SK-N-SH treated with all-trans-retinoic acid at 6 μM for 48 hours (cell line): Measurements from ENCODE around the gene MYT1.
"Not testable (repeated sequence)": the region's sequence is repeated elsewhere in the genome, so short reads cannot be mapped to it uniquely, and the experiment has no call there.

Source experiments
- ATAC-seq: fragments of 200-7000 bp; cut with Tn5 transposase; 3 replicates; pipeline ENCODE4 v1.9.1; 2020; ENCODE audit warnings: mild to moderate bottlenecking, moderate library complexity
- ARNTL ChIP-seq: fragments of 450-650 bp; formaldehyde crosslinking; IDR thresholded peaks from 2 replicates; pipeline ENCODE4 v1.5.0; 2020; ENCODE audit warnings: low read depth, mild to moderate bottlenecking, moderate library complexity, borderline replicate concordance
- BACH2 ChIP-seq: fragments of 250-450 bp; sonication (Bioruptor Pico); IDR thresholded peaks from 2 replicates; pipeline ENCODE4 v1.9.0; 2021; ENCODE audit warnings: mild to moderate bottlenecking, borderline replicate concordance
- CREB5 ChIP-seq: fragments of 250-450 bp; sonication (Bioruptor Pico); IDR thresholded peaks from 2 replicates; pipeline ENCODE4 v1.5.1; 2020; ENCODE audit warnings: low read depth, mild to moderate bottlenecking, moderate library complexity
- CSDC2 ChIP-seq: fragments of 250-450 bp; sonication (Bioruptor Pico); IDR thresholded peaks from 2 replicates; pipeline ENCODE4 v1.5.0; 2020; ENCODE audit warnings: mild to moderate bottlenecking, moderate library complexity
- ESRRG ChIP-seq: fragments of 250-450 bp; sonication (Bioruptor Pico); IDR thresholded peaks from 2 replicates; pipeline ENCODE4 v1.6.1; 2021; ENCODE audit warnings: mild to moderate bottlenecking
- GLIS3 ChIP-seq: fragments of 250-450 bp; sonication (Bioruptor Pico); IDR thresholded peaks from 2 replicates; pipeline ENCODE4 v1.5.0; 2020; ENCODE audit warnings: mild to moderate bottlenecking, moderate library complexity
- ISL1 ChIP-seq: fragments of 250-450 bp; sonication (Bioruptor Pico); IDR thresholded peaks from 2 replicates; pipeline ENCODE4 v2.1.2; 2022; ENCODE audit warnings: mild to moderate bottlenecking, moderate library complexity
- OSR1 ChIP-seq: fragments of 250-450 bp; sonication (Bioruptor Pico); IDR thresholded peaks from 2 replicates; pipeline ENCODE4 v1.8.0; 2022; ENCODE audit warnings: moderate library complexity, mild to moderate bottlenecking, inconsistent platforms
- PATZ1 ChIP-seq: fragments of 250-450 bp; sonication (Bioruptor Pico); IDR thresholded peaks from 2 replicates; pipeline ENCODE4 v1.8.0; 2020; ENCODE audit warnings: mild to moderate bottlenecking, moderate library complexity, borderline replicate concordance
- POU6F1 ChIP-seq: fragments of 250-450 bp; sonication (Bioruptor Pico); IDR thresholded peaks from 2 replicates; pipeline ENCODE4 v1.8.0; 2021; ENCODE audit warnings: low read depth, mild to moderate bottlenecking, moderate library complexity, borderline replicate concordance
- PPARA ChIP-seq: fragments of 250-450 bp; sonication (Bioruptor Pico); IDR thresholded peaks from 2 replicates; pipeline ENCODE4 v1.5.0; 2020; ENCODE audit warnings: mild to moderate bottlenecking, borderline replicate concordance
- RARB ChIP-seq: fragments of 250-450 bp; sonication (Bioruptor Pico); IDR thresholded peaks from 2 replicates; pipeline ENCODE4 v1.8.0; 2021; ENCODE audit warnings: mild to moderate bottlenecking, moderate library complexity
- SNAI2 ChIP-seq: fragments of 250-450 bp; sonication (Bioruptor Pico); IDR thresholded peaks from 2 replicates; pipeline ENCODE4 v1.5.0; 2020; ENCODE audit warnings: mild to moderate bottlenecking, moderate library complexity
- TCF4 ChIP-seq: fragments of 250-450 bp; sonication (Bioruptor Pico); IDR thresholded peaks from 2 replicates; pipeline ENCODE4 v1.8.0; 2021; ENCODE audit warnings: mild to moderate bottlenecking, moderate library complexity, borderline replicate concordance
- TOX ChIP-seq: fragments of 250-450 bp; sonication (Bioruptor Pico); IDR thresholded peaks from 2 replicates; pipeline ENCODE4 v1.8.0; 2021; ENCODE audit warnings: mild to moderate bottlenecking, moderate library complexity, borderline replicate concordance
- ZC3H10 ChIP-seq: fragments of 250-450 bp; sonication (Bioruptor Pico); IDR thresholded peaks from 2 replicates; pipeline ENCODE4 v1.5.1; 2021; ENCODE audit warnings: mild to moderate bottlenecking, moderate library complexity
- ZFP3 ChIP-seq: fragments of 250-450 bp; sonication (Bioruptor Pico); IDR thresholded peaks from 2 replicates; pipeline ENCODE4 v1.5.0; 2020; ENCODE audit warnings: mild to moderate bottlenecking, moderate library complexity
- ZFP30 ChIP-seq: fragments of 450-650 bp; formaldehyde crosslinking; IDR thresholded peaks from 2 replicates; pipeline ENCODE4 v1.5.0; 2022; ENCODE audit warnings: mild to moderate bottlenecking, moderate library complexity
- ZNF565 ChIP-seq: fragments of 450-650 bp; formaldehyde crosslinking; conservative IDR thresholded peaks from 2 replicates; pipeline ENCODE4 v1.5.0; 2020; ENCODE audit warnings: low read depth, mild to moderate bottlenecking, moderate library complexity
- ZNF8 ChIP-seq: fragments of 450-650 bp; formaldehyde crosslinking; IDR thresholded peaks from 2 replicates; pipeline ENCODE4 v1.5.0; 2020; ENCODE audit warnings: mild to moderate bottlenecking, moderate library complexity
- TF ChIP-seq, protein P1 (sequence below): fragments of 250-450 bp; sonication (Bioruptor Pico); IDR thresholded peaks from 2 replicates; pipeline ENCODE4 v1.5.1; 2021; ENCODE audit warnings: mild to moderate bottlenecking, moderate library complexity
- TF ChIP-seq, protein P2 (sequence below): fragments of 250-450 bp; sonication (Bioruptor Pico); IDR thresholded peaks from 2 replicates; pipeline ENCODE4 v1.5.0; 2020; ENCODE audit warnings: mild to moderate bottlenecking, moderate library complexity

Gene MYT1

DNA sequence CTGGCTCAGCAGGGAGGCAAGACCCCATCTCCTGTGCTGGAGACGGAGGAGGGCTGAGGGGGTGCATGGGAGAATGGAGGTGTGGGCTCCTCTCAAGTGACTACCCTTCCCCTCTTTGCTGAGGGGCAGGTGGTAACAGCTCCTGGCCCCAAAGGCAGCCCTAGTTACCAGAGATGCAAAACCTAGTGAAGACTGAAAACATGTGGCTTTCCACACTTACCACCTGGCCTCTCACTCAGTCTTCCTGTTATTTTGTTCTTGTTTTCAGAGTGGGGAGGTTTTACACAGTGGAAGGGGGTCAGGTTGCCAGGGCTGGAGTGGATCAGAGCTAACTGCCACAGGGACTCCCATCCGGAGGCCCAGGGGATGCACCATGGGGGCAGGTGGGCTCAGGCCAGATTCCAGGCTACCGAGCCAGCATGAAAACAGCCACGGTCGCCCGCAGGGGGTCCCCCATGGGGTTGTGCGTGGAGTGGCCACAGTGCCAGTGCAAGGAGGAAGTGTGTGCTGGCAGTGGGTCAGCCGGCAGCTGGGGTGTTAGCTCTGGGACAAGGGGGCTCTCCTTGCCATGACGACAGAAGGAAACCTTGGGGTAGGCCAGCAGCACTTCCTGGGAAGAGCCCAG lies 21.1 kb downstream of the MYT1 start:
- no peak for ATAC-seq
- no peak for TF ChIP-seq ZNF565 (CRISPR knock-in tag)
- TF ChIP-seq GLIS3 (CRISPR knock-in tag), result no peak
- no peak for TF ChIP-seq CSDC2 (CRISPR knock-in tag)
- TF ChIP-seq PATZ1, result no peak
- TF ChIP-seq, protein P1, sequence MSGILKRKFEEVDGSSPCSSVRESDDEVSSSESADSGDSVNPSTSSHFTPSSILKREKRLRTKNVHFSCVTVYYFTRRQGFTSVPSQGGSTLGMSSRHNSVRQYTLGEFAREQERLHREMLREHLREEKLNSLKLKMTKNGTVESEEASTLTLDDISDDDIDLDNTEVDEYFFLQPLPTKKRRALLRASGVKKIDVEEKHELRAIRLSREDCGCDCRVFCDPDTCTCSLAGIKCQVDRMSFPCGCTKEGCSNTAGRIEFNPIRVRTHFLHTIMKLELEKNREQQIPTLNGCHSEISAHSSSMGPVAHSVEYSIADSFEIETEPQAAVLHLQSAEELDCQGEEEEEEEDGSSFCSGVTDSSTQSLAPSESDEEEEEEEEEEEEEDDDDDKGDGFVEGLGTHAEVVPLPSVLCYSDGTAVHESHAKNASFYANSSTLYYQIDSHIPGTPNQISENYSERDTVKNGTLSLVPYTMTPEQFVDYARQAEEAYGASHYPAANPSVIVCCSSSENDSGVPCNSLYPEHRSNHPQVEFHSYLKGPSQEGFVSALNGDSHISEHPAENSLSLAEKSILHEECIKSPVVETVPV (CRISPR knock-in tag), result no peak
- TF ChIP-seq POU6F1 (CRISPR knock-in tag), result no peak
- TF ChIP-seq PPARA (CRISPR knock-in tag), result no peak
- no peak for TF ChIP-seq ZFP30 (CRISPR knock-in tag)
- TF ChIP-seq SNAI2 (CRISPR knock-in tag), result no peak
- TF ChIP-seq ZFP3, result no peak
- no peak for TF ChIP-seq ZC3H10 (CRISPR knock-in tag)
- no peak for TF ChIP-seq RARB
- TF ChIP-seq, protein P2, sequence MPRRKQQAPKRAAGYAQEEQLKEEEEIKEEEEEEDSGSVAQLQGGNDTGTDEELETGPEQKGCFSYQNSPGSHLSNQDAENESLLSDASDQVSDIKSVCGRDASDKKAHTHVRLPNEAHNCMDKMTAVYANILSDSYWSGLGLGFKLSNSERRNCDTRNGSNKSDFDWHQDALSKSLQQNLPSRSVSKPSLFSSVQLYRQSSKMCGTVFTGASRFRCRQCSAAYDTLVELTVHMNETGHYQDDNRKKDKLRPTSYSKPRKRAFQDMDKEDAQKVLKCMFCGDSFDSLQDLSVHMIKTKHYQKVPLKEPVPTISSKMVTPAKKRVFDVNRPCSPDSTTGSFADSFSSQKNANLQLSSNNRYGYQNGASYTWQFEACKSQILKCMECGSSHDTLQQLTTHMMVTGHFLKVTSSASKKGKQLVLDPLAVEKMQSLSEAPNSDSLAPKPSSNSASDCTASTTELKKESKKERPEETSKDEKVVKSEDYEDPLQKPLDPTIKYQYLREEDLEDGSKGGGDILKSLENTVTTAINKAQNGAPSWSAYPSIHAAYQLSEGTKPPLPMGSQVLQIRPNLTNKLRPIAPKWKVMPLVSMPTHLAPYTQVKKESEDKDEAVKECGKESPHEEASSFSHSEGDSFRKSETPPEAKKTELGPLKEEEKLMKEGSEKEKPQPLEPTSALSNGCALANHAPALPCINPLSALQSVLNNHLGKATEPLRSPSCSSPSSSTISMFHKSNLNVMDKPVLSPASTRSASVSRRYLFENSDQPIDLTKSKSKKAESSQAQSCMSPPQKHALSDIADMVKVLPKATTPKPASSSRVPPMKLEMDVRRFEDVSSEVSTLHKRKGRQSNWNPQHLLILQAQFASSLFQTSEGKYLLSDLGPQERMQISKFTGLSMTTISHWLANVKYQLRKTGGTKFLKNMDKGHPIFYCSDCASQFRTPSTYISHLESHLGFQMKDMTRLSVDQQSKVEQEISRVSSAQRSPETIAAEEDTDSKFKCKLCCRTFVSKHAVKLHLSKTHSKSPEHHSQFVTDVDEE (CRISPR knock-in tag), result no peak
- no peak for TF ChIP-seq ESRRG (CRISPR knock-in tag)
- no peak for TF ChIP-seq OSR1 (CRISPR knock-in tag)
- TF ChIP-seq ZNF8 (CRISPR knock-in tag), result no peak
- TF ChIP-seq BACH2, result no peak

DNA sequence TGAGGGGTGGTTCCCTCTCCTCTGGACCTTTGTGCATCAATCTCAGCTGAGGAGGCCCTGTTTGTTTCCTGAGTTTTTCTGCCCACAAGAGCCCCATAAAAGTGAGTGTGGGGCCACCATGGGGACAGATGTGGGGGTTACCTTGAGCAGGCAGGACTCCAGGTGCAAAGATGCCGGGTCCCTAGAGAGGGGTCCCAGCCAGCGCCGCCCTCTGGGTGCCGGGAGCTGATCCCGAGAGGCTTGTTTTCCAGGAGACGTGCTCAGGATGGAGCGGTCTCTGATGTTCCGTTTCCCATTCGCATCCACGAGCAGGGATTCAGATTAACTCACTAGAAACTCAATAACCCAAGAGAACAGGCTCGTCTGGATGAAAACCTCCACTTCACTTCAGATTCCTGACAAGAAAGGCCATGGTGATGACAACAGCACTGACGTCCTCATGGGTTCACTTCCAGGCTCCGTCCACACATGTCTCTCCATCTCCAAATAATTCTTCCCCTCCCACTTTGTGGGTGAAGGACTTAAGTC lies 21.9 kb downstream of the MYT1 start:
- TF ChIP-seq CSDC2 (CRISPR knock-in tag), result no peak
- TF ChIP-seq TOX (CRISPR knock-in tag), result no peak
- TF ChIP-seq BACH2, result no peak
- no peak for TF ChIP-seq TCF4
- TF ChIP-seq OSR1 (CRISPR knock-in tag), result no peak
- TF ChIP-seq ESRRG (CRISPR knock-in tag), result no peak
- no peak for TF ChIP-seq PATZ1
- TF ChIP-seq CREB5, result no peak
- no peak for TF ChIP-seq SNAI2 (CRISPR knock-in tag)
- TF ChIP-seq PPARA (CRISPR knock-in tag), result no peak
- no peak for TF ChIP-seq ARNTL
- TF ChIP-seq, protein P1 (CRISPR knock-in tag), result no peak
- no peak for TF ChIP-seq ZFP30 (CRISPR knock-in tag)
- no peak for TF ChIP-seq ZNF8 (CRISPR knock-in tag)
- TF ChIP-seq ISL1 (CRISPR knock-in tag), result no peak
- TF ChIP-seq ZC3H10 (CRISPR knock-in tag), result no peak
- TF ChIP-seq, protein P2 (CRISPR knock-in tag), result no peak
- ATAC-seq, result no peak

- not testable (repeated sequence) for ATAC-seq
Observed at GRCh38 chr20:64187213-64187612, 23.0 kb downstream of the MYT1 start.
